GM21723 (cell line): Measurements from ENCODE around the gene NECTIN1.

ENCODE experiments used
- ATAC-seq: cut with Tn5 transposase; IDR thresholded peaks from one replicate; pipeline ENCODE4 v1.9.1; 2021; ENCODE audit warnings: mild to moderate bottlenecking, moderate library complexity; ENCODE audit not compliant: unreplicated experiment

NECTIN1 gene

GRCh38 chr11:119728651-119729580 is at the start of gene NECTIN1:
NECTIN1 (minus strand) TSS chr11:119729200; CDS start chr11:119728553, 647 bp downstream.
- peak; percentile 87 for ATAC-seq

- no peak for ATAC-seq
Measured at GRCh38 chr11:119778391-119779194, 49.6 kb upstream of the NECTIN1 start.

- ATAC-seq, result no peak
Measured at GRCh38 chr11:119777940-119778339, 48.9 kb upstream of the NECTIN1 start.

GRCh38 chr11:119776651-119777050 is 47.7 kb upstream of the NECTIN1 start:
- no peak for ATAC-seq

- ATAC-seq, result no peak
Measured at GRCh38 chr11:119776031-119776636, 47.1 kb upstream of the NECTIN1 start.

- ATAC-seq, result no peak
Measured at GRCh38 chr11:119774172-119774763, 45.3 kb upstream of the NECTIN1 start.

- no peak for ATAC-seq
Measured at GRCh38 chr11:119772641-119773415, 43.8 kb upstream of the NECTIN1 start.

GRCh38 chr11:119772076-119772475 is 43.1 kb upstream of the NECTIN1 start:
- ATAC-seq, result no peak

- ATAC-seq, result no peak
Measured at GRCh38 chr11:119771172-119771770, 42.3 kb upstream of the NECTIN1 start.

GRCh38 chr11:119765628-119766027 is 36.6 kb upstream of the NECTIN1 start:
- ATAC-seq, result no peak

- ATAC-seq, result no peak
Measured at GRCh38 chr11:119764108-119764868, 35.3 kb upstream of the NECTIN1 start.

GRCh38 chr11:119763071-119763728 is 34.2 kb upstream of the NECTIN1 start:
- no peak for ATAC-seq

GRCh38 chr11:119759747-119760412 is 30.9 kb upstream of the NECTIN1 start:
- no peak for ATAC-seq

- no peak for ATAC-seq
Measured at GRCh38 chr11:119759324-119759723, 30.3 kb upstream of the NECTIN1 start.

GRCh38 chr11:119758291-119758690 is 29.3 kb upstream of the NECTIN1 start:
- ATAC-seq, result no peak

GRCh38 chr11:119757378-119757777 is 28.4 kb upstream of the NECTIN1 start:
- ATAC-seq, result no peak

- no peak for ATAC-seq
Measured at GRCh38 chr11:119756169-119756865, 27.3 kb upstream of the NECTIN1 start.
